Tibial nerve (tissue), 3 donors: Measurements from ENCODE around the gene FRMD4A.

Experiments
- POLR2A ChIP-seq, 2 donors: fragments of 450-650 bp; IDR thresholded peaks; one replicate each; pipeline ENCODE4 v1.6.1; 2017; ENCODE audit warnings: antibody characterized with exemption in 2 of 2, mild to moderate bottlenecking in 2 of 2, moderate library complexity in 2 of 2
- TF ChIP-seq, protein P1 (sequence below), 5 experiments: fragments of 200-600 bp in 3 of 5; fragments of 450-650 bp in 2 of 5; sonication (generic) in 3 of 5; IDR thresholded peaks; one replicate each; pipeline ENCODE4 v1.5.1; 2016 to 2019; ENCODE audit warnings: antibody characterized with exemption in 5 of 5, mild to moderate bottlenecking in 3 of 5, moderate library complexity in 2 of 5

DNA sequence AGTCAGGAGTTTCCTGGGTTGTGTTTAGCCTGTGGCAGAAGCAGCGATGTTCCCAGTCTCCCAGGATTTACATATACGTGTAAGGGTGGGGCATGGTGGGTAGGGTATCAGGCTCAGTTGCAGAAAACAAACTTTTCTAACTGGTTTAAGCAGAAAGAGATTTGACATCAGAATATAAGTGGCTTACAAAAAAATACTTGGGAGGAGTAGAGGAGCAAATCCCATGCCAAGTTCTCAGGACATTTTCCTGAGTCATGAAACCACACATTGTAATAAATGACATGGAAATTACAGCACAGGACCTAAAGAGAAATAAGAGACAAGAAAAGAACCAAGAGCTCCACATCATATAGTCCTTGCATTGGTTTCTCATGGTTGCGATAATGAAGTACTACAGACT is 26.2 kb upstream of the FRMD4A start:
- TF ChIP-seq, protein P1, sequence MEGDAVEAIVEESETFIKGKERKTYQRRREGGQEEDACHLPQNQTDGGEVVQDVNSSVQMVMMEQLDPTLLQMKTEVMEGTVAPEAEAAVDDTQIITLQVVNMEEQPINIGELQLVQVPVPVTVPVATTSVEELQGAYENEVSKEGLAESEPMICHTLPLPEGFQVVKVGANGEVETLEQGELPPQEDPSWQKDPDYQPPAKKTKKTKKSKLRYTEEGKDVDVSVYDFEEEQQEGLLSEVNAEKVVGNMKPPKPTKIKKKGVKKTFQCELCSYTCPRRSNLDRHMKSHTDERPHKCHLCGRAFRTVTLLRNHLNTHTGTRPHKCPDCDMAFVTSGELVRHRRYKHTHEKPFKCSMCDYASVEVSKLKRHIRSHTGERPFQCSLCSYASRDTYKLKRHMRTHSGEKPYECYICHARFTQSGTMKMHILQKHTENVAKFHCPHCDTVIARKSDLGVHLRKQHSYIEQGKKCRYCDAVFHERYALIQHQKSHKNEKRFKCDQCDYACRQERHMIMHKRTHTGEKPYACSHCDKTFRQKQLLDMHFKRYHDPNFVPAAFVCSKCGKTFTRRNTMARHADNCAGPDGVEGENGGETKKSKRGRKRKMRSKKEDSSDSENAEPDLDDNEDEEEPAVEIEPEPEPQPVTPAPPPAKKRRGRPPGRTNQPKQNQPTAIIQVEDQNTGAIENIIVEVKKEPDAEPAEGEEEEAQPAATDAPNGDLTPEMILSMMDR (IDR thresholded peaks at IDR 0.05), result no peak
- TF ChIP-seq POLR2A (IDR thresholded peaks at IDR 0.05), result no peak
